ENCODE measurements around the gene SPI1.

The SPI1 gene

DNA sequence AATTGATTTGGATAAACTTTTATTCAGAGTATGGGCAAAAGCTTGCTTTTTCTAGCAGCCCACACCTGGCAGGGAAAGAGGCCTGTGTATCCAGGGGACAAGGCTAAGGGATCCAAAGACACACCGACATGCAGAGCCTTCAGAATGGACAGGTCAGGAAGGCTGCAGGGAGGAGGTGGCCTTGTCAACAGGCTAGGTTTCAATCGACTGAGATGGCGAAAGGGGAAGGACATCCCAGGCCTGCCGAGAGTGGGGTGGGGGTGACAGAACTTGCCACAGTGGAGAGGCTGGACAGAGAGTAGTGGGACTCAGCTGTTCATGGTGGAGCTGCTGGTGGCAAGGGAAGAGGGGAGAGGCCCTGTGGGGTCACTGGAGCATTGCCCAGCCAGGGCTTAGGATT, 24.8 kb upstream of the SPI1 start:
- no peak overlapping the region for H3K4me3 ChIP-seq (ENCODE audit: low read depth, low read length)
- no peak for TF ChIP-seq CTCF (IDR thresholded peaks at IDR 0.05; ENCODE audit: insufficient read depth, low read depth, low read length, missing control alignments)
- DNase-seq (ENCODE audit: low read depth), result no peak

- H3K4me3 ChIP-seq (ENCODE audit: low read depth, low read length), result peak overlapping the region; percentile 58
- TF ChIP-seq CTCF (IDR thresholded peaks at IDR 0.05; ENCODE audit: insufficient read depth, low read depth, low read length, missing control alignments), result no peak
- peak; percentile 71 for DNase-seq (ENCODE audit: low read depth)
These were observed 22.5 kb upstream of the SPI1 start for GRCh38 chr11:47400768-47401279.

GRCh38 chr11:47399860-47400767, 21.8 kb upstream of the SPI1 start:
- DNase-seq (ENCODE audit: low read depth), result peak; percentile 59
- TF ChIP-seq CTCF (IDR thresholded peaks at IDR 0.05; ENCODE audit: insufficient read depth, low read depth, low read length, missing control alignments), result no peak

GRCh38 chr11:47398551-47398950, 20.2 kb upstream of the SPI1 start:
- no peak for TF ChIP-seq CTCF (IDR thresholded peaks at IDR 0.05; ENCODE audit: insufficient read depth, low read depth, low read length, missing control alignments)
- H3K4me3 ChIP-seq (ENCODE audit: low read depth, low read length), result no peak overlapping the region
- DNase-seq (ENCODE audit: low read depth), result no peak

More at GRCh38 chr11:47399860-47400767, 21.8 kb upstream of the SPI1 start:
- peak overlapping the region; percentile 78 for H3K4me3 ChIP-seq (ENCODE audit: low read depth, low read length)

GRCh38 chr11:47398011-47398410, 19.7 kb upstream of the SPI1 start:
- TF ChIP-seq CTCF (IDR thresholded peaks at IDR 0.05; ENCODE audit: insufficient read depth, low read depth, low read length, missing control alignments), result no peak
- no peak for DNase-seq (ENCODE audit: low read depth)
- no peak overlapping the region for H3K4me3 ChIP-seq (ENCODE audit: low read depth, low read length)

- no peak for TF ChIP-seq CTCF (IDR thresholded peaks at IDR 0.05; ENCODE audit: insufficient read depth, low read depth, low read length, missing control alignments)
- DNase-seq (ENCODE audit: low read depth), result no peak
- H3K4me3 ChIP-seq (ENCODE audit: low read depth, low read length), result no peak overlapping the region
These were observed 17.6 kb upstream of the SPI1 start for GRCh38 chr11:47396049-47396320.
